GM23338 (cell line): ENCODE measurements around the gene POLE4.

Source experiments
- CTCF ChIP-seq, 2 experiments: fragments of 200-600 bp in 1 of 2; sonication (generic) in 1 of 2; conservative IDR thresholded peaks; 2 replicates each; pipeline versions ENCODE4 v1.5.1 to v1.6.1; 2016 to 2017; ENCODE audit warnings: antibody characterized with exemption in 2 of 2, low read depth in 2 of 2, mild to moderate bottlenecking in 2 of 2, moderate library complexity in 1 of 2
- EZH2 ChIP-seq: fragments of 200-600 bp; sonication (generic); IDR thresholded peaks from one replicate; pipeline ENCODE4 v1.8.0; 2017; ENCODE audit warnings: antibody characterized with exemption, mild to moderate bottlenecking, low read depth; ENCODE audit not compliant: unreplicated experiment
- POLR2AphosphoS5 ChIP-seq: IDR thresholded peaks from 2 replicates; pipeline ENCODE4 v1.6.1; 2016; ENCODE audit warnings: antibody characterized with exemption, low read depth
- REST ChIP-seq: IDR thresholded peaks from one replicate; pipeline ENCODE4 v1.6.1; 2018; ENCODE audit warnings: antibody characterized with exemption; ENCODE audit not compliant: unreplicated experiment

- no peak for TF ChIP-seq CTCF (conservative IDR thresholded peaks at IDR 0.05; ENCODE audit: low read depth in 2 of 2)
- no peak for TF ChIP-seq POLR2AphosphoS5
- no peak for TF ChIP-seq EZH2
- no peak for TF ChIP-seq REST
Observed at GRCh38 chr2:74935975-74936391, 22.5 kb upstream of the POLE4 start.
